Measurements from ENCODE around the gene DNAAF5.
A peak's percentile ranks its signal among the peaks of the same experiment; 100 is the strongest.

DNAAF5 gene

GRCh38 chr7:698515-699475 lies 27.7 kb upstream of the DNAAF5 start:
- ATAC-seq: no peak
- no peak overlapping the region for H3K4me3 Mint-ChIP-seq

GRCh38 chr7:699476-700170 lies 26.9 kb upstream of the DNAAF5 start:
- Mint-ChIP-seq H3K4me3 (no peak overlapping the region), H3K27me3 (no peaks in the 10 kb centered on the region), H3K27ac (peak overlapping the region in 1 of 2 donors; percentile 92), H3K9me3 (peaks cover 13 to 18% of the 10 kb centered on the region in 2 donors), H3K4me1 (peaks cover 10% of the 10 kb centered on the region)
- no peak for DNase-seq
- no peak for ATAC-seq

More at GRCh38 chr7:698515-699475, 27.7 kb upstream of the DNAAF5 start:
- Mint-ChIP-seq H3K4me1 (peaks cover 10% of the 10 kb centered on the region), H3K27ac (no peak overlapping the region), H3K27me3 (no peaks in the 10 kb centered on the region), H3K9me3 (peaks cover 11 to 14% of the 10 kb centered on the region in 2 donors)
- DNase-seq: no peak

- no peaks in the 10 kb centered on the region for H3K27me3 Mint-ChIP-seq
- H3K9me3 Mint-ChIP-seq: peaks cover 13 to 18% of the 10 kb centered on the region in 2 donors
- no peak overlapping the region for H3K27ac Mint-ChIP-seq
- H3K4me1 Mint-ChIP-seq: peaks cover 10% of the 10 kb centered on the region
- H3K4me3 Mint-ChIP-seq: no peak overlapping the region
- DNase-seq (no peak), ATAC-seq (no peak)
Measured at GRCh38 chr7:701086-701671, 25.3 kb upstream of the DNAAF5 start.

- Mint-ChIP-seq H3K9me3 (peaks cover 13 to 18% of the 10 kb centered on the region in 2 donors), H3K27me3 (no peaks in the 10 kb centered on the region), H3K4me1 (peaks cover 19% of the 10 kb centered on the region), H3K27ac (no peak overlapping the region), H3K4me3 (no peak overlapping the region)
- DNase-seq: no peak
- no peak for ATAC-seq
Measured at GRCh38 chr7:703049-703448, 23.4 kb upstream of the DNAAF5 start.

GRCh38 chr7:706721-707120 lies 19.8 kb upstream of the DNAAF5 start:
- Mint-ChIP-seq H3K4me1 (peaks cover 16% of the 10 kb centered on the region), H3K9me3 (peaks cover 13% of the 10 kb centered on the region in 2 donors), H3K27me3 (no peaks in the 10 kb centered on the region), H3K4me3 (no peak overlapping the region), H3K27ac (no peak overlapping the region)
- no peak for ATAC-seq
- DNase-seq: no peak

GRCh38 chr7:707296-708000 lies 19.1 kb upstream of the DNAAF5 start:
- H3K4me3 Mint-ChIP-seq: no peak overlapping the region
- H3K27me3 Mint-ChIP-seq: no peaks in the 10 kb centered on the region
- ATAC-seq: no peak
- DNase-seq: no peak
- H3K9me3 Mint-ChIP-seq: peaks cover 13% of the 10 kb centered on the region in 2 donors
- peaks cover 16% of the 10 kb centered on the region for H3K4me1 Mint-ChIP-seq
- H3K27ac Mint-ChIP-seq: peak overlapping the region in 1 of 2 donors; percentile 12

GRCh38 chr7:710161-710560 lies 16.3 kb upstream of the DNAAF5 start:
- Mint-ChIP-seq H3K27me3 (no peaks in the 10 kb centered on the region), H3K9me3 (no peaks in the 10 kb centered on the region), H3K4me1 (peaks cover 36% of the 10 kb centered on the region), H3K4me3 (peak overlapping the region; percentile 32 to 47), H3K27ac (no peak overlapping the region)
- DNase-seq (no peak), ATAC-seq (no peak)

GRCh38 chr7:711093-711921 lies 15.2 kb upstream of the DNAAF5 start:
- peak overlapping the region in 1 of 2 donors; percentile 45 for H3K27ac Mint-ChIP-seq
- H3K4me1 Mint-ChIP-seq: peaks cover 39% of the 10 kb centered on the region
- ATAC-seq: no peak

GRCh38 chr7:711922-712380 lies 14.5 kb upstream of the DNAAF5 start:
- no peaks in the 10 kb centered on the region for H3K9me3 Mint-ChIP-seq
- peaks cover 46% of the 10 kb centered on the region for H3K4me1 Mint-ChIP-seq
- no peak overlapping the region for H3K27ac Mint-ChIP-seq
- peak overlapping the region; percentile 69 to 79 for H3K4me3 Mint-ChIP-seq
- DNase-seq (no peak), ATAC-seq (peak; percentile 53)
- no peaks in the 10 kb centered on the region for H3K27me3 Mint-ChIP-seq

More at GRCh38 chr7:711093-711921, 15.2 kb upstream of the DNAAF5 start:
- H3K9me3 Mint-ChIP-seq: no peaks in the 10 kb centered on the region
- peak overlapping the region; percentile 69 to 79 for H3K4me3 Mint-ChIP-seq
- DNase-seq: no peak
- no peaks in the 10 kb centered on the region for H3K27me3 Mint-ChIP-seq

- Mint-ChIP-seq H3K27ac (peak overlapping the region in 1 of 2 donors; percentile 65), H3K4me1 (peaks cover 48% of the 10 kb centered on the region), H3K9me3 (no peaks in the 10 kb centered on the region), H3K4me3 (peak overlapping the region; percentile 57 to 76), H3K27me3 (no peaks in the 10 kb centered on the region)
- DNase-seq (no peak), ATAC-seq (peak; percentile 73)
Measured at GRCh38 chr7:712381-713138, 13.9 kb upstream of the DNAAF5 start.

GRCh38 chr7:713139-713457 lies 13.4 kb upstream of the DNAAF5 start:
- no peaks in the 10 kb centered on the region for H3K9me3 Mint-ChIP-seq
- DNase-seq (no peak), ATAC-seq (peak; percentile 24)
- H3K27ac Mint-ChIP-seq: peak overlapping the region in 1 of 2 donors; percentile 78
- H3K4me1 Mint-ChIP-seq: peaks cover 44% of the 10 kb centered on the region
- H3K27me3 Mint-ChIP-seq: no peaks in the 10 kb centered on the region
- H3K4me3 Mint-ChIP-seq: peak overlapping the region; percentile 65 to 76

- no peak for DNase-seq
- H3K27ac Mint-ChIP-seq: peak overlapping the region in 1 of 2 donors; percentile 78
- no peak for ATAC-seq
- H3K4me3 Mint-ChIP-seq: peak overlapping the region; percentile 50 to 65
- H3K4me1 Mint-ChIP-seq: peaks cover 43% of the 10 kb centered on the region
- no peaks in the 10 kb centered on the region for H3K9me3 Mint-ChIP-seq
- H3K27me3 Mint-ChIP-seq: no peaks in the 10 kb centered on the region
Measured at GRCh38 chr7:713488-714230, 12.8 kb upstream of the DNAAF5 start.

GRCh38 chr7:714251-714671 lies 12.2 kb upstream of the DNAAF5 start:
- H3K27me3 Mint-ChIP-seq: no peaks in the 10 kb centered on the region
- H3K4me1 Mint-ChIP-seq: peaks cover 43% of the 10 kb centered on the region
- DNase-seq (no peak), ATAC-seq (no peak)
- peak overlapping the region in 1 of 2 donors; percentile 19 for H3K4me3 Mint-ChIP-seq
- no peak overlapping the region for H3K27ac Mint-ChIP-seq
- no peaks in the 10 kb centered on the region for H3K9me3 Mint-ChIP-seq
